SKM-1 treated with dmso at 0.1 percent for 144 hours (cell line): ENCODE data around the gene AMMECR1.
"Not testable (repeated sequence)": the region's sequence is repeated elsewhere in the genome, so short reads cannot be mapped to it uniquely, and the experiment has no call there.

Experiments used
- DNase-seq: peaks from one replicate; lab custom pipeline; 2025; ENCODE audit not compliant: unreplicated experiment; lab: John Stamatoyannopoulos, UW

Gene AMMECR1

DNA sequence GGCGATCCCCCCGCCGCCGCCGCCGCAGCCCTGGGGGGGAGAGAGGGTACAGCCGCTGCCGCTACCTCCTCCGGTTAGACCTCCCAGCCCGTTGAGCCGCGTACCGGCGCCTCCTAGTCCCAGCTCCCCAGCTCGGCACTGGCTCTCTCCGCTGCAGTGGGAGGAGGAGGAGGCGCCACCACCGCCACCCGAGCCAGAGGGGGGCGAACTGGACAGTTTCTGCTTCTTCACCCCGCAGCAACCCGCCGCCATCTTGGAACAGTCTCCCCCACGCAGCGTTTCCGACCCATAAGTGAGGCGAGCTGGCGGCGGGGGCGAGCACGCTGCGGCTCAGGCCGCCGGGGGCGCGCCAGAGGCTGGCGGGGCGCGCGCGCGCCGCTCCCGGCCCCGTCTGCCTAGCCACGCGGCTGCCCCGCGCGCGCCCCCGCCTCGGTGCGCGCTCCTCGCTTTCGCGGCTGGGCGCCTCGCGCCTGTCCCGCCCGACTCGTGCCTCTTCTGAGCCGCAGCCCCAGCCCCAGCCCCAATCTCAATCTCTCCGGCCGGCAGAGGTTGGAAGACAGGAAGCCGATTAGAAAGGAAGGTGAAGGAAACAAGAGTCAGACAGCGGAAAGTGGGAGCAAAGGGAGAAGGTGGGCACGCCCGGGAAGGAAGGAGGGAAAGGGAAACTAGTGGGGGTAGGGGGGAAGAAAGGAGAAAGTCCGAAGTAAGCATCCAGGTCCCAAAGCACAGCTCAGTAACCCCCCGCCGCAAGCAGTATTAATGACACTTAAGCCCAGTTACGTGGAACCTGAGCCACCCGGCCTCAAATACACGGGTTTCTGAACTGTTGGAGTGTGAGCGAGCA, at the start of gene AMMECR1:
AMMECR1 (minus strand) TSS at position 266 of the 844 bp plus-strand sequence; CDS start at position 252, 14 bp downstream.
- peak; percentile 66 for DNase-seq

DNA sequence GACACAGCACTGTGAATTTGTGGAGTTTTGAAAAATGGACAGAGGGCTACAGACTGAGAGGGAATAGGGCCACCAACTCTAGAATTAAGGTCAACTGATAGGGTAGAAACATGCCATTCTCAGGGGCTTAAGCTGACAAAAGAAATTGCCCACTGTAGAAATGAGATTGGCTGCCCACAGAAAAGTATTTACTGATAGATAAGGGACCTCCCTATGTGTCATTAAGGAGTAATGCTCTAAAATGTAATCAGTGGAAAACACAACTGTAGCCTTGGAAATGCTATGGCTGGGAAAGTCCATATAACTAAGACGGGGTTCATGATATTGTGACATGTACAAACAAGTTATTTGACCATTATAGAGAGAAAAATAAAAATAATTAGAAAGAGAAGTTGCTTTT, 45.4 kb upstream of the AMMECR1 start:
- DNase-seq, result no peak

DNA sequence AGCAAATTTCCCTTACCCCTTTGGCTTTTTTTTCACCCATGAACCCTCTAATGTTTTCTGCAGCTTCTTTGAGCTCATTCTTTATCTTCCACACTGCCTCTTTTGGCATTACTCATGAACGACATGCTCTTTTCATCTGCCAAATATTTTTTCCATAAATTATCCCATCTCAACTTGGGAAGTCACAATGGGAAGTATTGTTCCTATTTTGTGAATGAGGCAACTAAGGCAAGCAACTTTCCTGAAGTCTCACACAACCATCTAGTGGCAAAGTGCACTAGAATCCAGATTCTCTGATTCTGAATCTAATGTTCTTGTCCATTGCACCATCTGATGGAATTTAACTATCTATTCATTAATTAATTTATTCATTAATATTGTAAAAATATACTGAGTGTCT, 41.4 kb upstream of the AMMECR1 start:
- no peak for DNase-seq

DNA sequence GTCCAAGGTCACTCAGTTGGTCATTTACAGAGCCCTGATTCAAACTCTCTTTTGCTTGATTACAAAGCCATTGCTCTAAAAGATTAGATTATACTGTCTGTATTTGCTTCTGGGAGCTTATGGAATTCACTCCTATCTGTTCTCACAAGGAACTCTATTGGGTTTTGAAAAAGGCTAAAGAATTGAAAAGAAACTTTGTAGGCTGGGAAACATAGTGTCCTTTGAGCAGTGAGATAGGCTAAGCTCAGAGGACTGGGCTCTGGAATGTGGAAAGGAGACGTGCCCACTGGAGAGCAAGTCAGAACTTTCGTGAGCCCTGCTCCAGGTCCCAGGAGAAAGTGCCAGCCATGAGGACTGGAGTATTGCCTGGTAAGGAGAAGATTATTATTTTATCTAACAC, 40.7 kb upstream of the AMMECR1 start, which contains the start of gene RTL9:
RTL9 (plus strand) TSS at position 301 of the 400 bp plus-strand sequence. CDS start 91,770 bp downstream, outside the sequence.
- DNase-seq, result no peak

DNA sequence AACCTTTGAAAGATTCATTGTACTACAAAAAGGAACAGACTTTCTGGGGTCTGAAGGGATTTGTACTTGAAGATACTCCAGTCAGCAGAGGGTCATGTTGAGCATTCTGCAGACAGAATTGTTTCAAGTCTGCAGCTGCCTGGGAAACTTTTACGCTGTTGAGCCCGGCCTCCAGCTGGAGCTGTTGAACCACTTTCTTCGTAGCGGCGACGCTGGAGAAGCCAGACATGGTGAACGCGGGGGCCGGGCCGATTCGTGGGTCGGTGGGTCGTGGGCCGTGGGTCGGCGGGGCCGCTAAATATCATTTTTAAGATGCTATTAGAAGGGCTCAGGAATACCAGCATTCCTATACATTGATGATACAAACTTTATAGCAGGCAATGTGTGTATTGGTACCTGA, 28.8 kb upstream of the AMMECR1 start:
- DNase-seq, result no peak

DNA sequence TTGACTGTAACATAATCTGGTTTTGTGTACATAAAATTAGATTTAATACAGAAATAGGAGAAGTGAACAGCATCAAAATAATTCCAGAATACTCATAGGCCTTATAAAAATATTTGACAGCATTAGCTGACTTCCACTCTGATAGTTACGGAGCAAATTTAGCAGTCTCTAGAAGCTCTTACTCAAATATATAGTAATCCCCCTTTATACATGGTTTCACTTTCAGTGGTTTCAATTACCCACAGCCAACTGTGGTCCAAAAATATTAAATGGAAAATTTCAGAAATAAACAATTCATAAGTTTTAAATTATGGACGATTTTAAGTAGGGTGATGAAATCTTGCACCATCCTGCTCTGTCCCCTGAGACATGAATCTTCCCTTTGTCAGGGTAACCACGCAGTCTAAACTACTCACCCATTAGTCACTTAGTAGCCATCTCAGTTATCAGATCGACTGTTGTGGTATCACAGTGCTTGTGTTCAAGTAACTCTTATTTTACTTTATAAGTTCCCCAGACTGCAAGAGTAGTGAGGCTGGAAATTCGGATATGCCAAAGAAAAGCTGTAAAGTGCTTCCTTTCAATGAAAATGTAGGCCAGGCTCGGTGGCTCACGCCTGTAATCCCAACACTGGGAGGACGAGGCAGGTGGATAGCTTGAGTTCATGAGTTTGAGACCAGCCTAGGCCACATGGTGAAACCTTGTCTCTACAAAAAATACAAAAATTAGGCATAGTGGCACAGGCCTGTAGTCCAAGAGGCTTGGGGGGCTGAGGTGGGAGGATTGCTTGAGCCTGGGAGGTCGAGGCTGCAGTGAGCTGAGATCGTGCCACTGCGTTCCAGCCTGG, 23.5 kb upstream of the AMMECR1 start:
- no peak for DNase-seq

DNA sequence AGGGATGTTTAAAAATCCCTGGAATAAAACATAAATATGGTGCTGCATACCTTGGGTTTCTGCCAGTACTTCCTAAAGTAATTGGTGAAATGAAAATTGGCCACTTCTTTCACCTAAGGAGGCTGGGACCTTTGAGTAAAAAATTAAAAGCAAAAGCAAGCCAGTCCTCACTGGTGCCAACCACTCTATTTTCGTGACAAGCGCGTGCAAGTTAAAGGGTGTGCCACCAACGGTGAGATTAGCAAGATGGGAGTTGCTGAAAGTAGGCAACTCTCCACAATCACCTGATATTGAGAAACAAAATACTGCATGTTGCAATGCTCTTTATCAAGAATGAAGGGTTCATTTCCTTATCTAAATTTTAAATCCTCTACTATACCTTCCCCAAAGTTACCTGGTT, 21.1 kb upstream of the AMMECR1 start:
- DNase-seq, result no peak

DNA sequence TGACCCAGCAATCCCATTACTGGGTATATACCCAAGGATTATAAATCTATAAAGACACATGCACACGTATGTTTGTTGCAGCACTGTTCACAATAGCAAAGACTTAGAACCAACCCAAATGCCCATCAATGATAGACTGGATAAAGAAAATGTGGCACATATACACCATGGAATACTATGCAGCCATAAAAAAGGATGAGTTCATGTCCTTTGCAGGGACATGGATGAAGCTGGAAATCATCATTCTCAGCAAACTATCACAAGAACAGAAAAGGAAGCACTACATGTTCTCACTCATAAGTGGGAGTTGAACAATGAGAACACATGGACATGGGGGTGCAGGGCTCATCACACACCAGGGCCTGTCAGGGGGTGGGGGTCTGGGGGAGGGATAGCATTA, 15.6 kb upstream of the AMMECR1 start:
- not testable (repeated sequence) for DNase-seq

DNA sequence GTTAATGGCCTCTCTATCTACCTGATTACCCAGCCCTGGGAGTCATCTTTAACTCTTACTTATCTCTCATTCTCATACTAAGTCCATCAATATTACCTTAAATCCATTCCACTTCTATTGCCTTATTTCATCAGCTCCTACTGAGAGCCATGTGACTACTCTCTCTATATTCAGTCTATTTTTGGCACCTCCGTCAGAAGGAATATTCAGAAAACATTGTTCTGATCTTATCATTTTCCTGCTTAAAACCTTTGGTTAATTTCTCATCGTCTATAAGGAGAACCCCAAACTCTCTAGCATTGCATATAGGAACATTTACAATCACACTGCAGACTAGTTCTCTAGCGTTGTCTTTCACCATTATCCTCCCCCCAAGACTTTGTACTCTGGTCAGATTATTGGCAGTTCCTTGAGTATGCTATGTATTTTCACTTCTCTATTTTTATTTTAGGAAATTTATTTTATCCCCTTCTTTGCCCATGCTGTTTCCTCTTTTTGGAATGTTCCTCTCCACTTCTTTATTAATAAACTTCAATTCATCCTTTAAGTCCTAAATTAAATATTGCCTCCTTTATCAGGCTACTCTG, 13.7 kb upstream of the AMMECR1 start:
- DNase-seq, result peak; percentile 24

DNA sequence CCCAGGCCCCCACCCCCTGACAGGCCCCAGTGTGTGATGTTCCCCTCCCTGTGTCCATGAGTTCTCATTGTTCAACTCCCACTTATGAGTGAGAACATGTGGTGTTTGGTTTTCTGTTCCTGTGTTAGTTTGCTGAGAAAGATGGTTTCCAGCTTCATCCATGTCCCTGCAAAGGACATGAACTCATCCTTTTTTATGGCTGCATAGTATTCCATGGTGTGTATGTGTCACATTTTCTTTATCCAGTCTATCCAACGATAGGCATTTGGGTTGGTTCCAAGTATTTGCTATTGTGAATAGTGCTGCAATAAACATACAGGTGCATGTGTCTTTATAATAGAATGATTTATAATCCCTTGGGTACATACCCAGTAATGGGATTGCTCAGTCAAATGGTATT, 10.7 kb upstream of the AMMECR1 start:
- DNase-seq, result not testable (repeated sequence)

DNA sequence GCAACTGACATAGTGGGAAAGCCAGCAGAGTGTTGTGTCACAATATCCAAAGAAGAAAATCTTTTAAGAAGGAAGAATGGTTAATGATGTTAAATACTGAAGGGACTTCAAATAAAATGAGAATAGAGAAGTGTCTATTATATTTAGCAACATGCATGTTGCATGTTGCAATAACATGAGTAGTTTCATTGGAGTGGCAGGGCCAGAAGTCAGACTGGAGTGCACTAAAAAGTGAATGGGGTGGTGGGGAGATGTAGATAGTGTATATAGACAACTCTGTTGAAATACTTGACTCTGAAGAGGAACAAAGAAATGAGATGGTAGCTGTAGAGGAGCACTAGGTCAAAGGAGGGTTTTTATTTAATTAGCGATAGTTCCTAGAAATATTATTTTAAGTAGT, 9.5 kb upstream of the AMMECR1 start:
- peak; percentile 83 for DNase-seq

DNA sequence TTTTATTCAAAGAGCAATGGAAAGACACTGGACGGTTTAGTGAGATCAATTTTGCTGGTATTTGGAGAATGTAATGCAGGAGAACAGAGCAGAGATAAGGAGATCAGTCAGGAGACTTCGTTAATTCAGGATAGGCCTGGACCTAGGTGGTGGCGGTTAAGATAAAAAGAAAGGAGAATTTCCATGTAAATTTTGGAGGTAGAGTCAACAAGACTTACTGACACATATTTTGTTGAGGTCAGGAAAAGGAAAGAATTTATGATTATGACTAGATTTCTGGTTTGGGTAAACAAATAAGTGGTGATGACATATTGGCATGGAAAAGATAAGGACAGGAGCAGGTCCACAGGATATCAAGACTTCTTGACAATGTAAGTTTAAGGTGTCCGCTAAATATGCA, 8.8 kb upstream of the AMMECR1 start:
- no peak for DNase-seq

DNA sequence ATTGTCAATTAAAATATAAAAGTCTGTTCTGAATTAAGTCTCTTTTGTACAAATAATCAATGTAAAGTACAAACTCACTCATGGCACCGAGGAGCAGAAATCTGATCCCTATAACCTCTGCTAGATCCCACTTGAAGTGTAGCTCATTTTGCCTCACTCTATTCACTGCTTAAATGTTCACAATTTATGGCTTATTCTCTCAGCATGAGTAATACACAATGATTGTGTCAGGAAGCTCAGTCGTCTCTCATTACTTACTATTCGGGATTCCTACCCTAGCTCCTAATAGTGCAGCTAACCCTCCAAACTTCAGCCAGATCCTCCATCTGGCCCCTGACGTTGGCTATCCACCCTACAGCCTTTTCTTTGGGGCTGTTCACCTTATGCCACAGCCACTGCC, 4.7 kb upstream of the AMMECR1 start:
- no peak for DNase-seq

DNA sequence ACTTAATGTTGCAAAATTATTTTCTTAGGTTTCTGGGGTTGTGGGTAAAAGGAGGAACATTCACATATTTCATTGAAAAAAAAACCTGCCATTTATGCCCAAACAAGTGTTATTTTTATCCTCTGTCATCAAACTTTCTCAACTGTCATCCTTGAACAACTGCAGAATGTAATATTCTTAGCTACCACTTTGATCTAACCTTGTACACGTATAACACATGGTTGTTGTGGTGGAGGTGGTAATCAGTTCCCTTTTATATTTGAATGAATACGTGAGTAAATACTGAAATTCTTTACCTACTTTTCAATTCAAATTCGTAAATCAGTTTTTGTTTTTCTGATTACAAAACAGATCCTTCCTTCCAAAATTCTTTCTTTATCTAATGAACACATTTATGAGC, 3.8 kb upstream of the AMMECR1 start:
- DNase-seq, result no peak

DNA sequence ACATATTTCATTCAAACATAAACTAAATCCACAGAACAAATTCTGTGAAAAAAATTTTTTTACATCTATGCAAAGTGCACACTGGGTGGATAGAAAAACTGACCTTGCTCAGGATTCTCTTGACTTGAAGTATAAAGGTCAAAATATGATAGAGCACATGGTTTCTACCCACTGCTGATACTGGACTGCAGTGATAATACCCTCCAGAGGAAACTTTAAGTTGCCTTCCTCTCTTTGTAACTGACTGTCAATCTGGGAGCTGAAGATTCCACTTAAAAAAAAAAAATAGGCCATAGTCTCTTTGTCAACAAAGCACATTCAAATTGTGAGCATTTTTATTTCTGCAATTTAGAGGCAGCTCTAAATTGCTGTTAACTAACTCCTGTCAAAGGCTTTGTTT, 3.2 kb upstream of the AMMECR1 start:
- DNase-seq, result no peak

DNA sequence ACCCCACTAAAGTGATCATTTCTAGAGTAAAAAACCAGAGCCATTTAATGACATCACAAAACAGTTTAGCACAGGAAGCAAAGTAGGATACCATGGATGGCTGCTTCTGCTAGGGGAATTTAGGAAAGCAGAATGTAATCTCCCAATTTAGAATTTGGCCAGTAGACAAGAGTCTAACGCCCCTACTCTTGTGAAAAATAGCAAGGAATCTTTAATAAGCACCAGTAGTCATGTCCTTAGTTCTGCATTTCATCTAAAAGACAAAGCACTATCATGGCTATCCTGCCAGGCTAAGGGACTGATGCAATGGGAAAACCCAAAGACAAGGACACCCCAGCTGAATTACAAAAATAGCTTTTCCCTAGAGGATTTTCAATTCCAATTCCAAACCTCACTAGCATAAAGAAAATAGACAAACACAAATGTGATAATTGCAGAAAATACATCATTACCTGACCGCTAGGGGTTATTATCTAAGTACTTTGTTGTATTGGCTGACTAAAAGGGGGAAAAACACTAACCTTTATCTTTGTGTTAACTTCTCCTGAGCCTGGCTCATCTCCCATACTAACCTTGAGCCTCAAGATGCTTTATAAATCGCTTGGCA, 2.6 kb upstream of the AMMECR1 start:
- no peak for DNase-seq

DNA sequence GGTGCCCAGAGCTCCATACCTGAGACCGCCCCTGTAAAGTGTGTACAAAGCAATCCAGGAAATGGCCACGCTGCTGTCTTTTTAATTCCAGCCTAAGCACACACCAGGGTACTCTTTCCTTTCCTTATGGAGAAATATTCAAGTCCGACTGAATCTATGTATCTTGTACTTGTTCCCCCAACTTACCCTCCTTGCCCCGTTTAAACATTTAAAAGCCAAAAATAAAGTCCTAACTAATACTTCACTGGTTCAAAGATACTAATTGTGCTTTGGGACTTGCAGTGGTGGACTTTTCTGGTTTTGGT, 731 bp upstream of the AMMECR1 start:
- DNase-seq, result no peak

DNA sequence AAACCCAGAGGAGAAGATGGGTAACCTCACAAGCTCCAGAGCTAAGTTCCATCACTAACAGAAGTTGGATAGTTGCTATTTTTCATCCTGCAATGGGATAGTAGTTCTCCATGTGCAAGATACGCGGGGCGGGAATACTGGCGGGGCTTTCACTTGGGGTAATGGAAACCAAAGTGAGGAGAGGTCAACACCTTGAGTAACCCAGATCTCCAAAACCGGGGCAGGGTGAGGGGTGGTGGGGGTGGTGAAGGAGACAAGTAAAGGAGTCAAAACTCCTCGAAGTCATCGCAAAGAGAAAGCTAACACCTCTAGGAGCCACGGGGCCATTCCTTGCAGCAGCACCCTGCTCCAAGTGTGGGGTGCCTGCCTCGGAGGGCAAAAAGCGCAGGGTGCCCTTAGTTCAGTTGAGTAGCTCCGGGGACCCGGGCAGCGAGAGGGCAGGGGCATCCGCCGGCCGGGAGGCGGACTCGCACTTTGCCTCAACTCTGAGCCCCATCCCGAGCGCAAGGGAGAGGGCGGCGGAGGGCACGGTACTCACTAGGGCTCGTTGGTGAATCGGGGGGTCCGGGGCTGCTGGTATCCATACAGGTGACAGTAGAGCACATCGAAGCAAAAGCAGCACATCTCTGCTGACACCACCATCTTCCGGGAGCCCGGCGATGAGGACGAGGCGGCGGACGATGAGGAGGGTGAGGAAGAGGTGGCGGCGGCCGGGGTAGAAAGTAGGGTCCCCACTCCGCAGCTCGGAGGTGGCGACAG, 645 bp downstream of the AMMECR1 start:
- DNase-seq, result no peak

DNA sequence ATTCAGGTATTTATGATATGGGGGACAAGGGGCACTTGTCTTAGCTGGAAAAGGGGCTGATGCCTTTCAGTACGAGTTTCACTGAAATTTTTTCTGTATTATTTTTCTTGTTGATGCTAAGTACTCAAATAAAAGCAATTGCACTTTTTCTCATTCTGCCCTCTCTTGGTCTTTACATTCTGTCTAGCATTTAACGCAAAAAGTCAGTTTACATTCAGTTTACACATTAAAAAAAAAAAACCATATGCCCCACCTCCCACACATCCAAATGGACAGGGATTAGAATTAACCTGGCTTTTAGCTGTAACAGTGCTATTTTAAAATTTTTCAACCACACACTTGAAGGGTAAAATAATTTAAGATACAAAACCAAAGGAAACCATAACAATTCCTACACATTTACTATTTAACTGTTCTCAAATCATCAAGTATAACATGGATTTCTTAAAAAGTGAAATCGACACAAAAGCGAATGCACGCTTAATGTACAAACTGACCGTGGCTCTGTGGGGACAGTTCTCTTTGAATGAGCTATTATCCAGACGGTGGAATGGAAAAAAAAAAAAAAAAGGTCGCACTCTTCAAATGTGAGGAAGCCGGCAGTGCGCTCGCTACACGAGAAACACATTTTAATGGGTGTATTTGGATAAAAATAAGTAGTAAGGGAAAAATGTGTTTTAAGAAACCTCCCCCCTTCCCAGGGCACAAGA, 1.4 kb downstream of the AMMECR1 start:
- no peak for DNase-seq

DNA sequence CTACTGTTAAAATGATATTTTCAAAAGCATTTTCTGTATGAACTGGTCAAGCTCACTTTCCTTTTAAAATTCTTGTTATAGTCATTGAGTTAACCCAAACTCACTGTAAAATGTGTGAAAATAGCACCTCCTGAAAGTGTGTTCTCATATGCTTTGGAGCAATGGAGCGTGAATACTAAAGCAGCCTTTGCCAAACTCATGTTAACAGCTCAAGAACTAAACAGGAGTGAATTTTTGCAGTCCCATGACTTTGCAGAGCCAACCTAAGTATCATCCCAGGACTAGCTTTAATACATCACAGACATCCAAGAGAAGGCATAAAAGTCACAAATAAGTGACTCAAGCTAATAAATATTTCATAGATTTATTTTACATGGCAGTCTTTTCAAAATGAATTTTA, 2.3 kb downstream of the AMMECR1 start:
- DNase-seq, result no peak
